NOMO-1 treated with DMSO at 0.1 percent for 48 hours (cell line): ENCODE results near the gene RAD51B.

Experiments used
- DNase-seq: peaks from one replicate; lab custom pipeline; 2025; ENCODE audit not compliant: unreplicated experiment; lab: John Stamatoyannopoulos, UW

Gene RAD51B

DNA sequence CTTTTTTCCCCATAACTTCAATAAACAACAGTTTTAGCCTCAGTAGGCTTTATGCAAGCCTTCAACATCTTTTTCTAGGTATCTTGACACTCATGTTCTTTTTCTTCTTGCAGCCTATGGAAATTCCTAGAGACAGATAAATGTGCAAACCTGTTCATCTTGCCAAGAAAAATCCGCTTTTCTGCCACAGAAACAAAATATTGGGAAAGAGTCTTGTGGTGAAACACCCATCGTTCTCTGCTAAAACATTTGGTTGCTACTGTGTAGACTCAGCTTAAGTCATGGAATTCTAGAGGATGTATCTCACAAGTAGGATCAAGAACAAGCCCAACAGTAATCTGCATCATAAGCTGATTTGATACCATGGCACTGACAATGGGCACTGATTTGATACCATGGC lies 677.4 kb downstream of the RAD51B start:
- DNase-seq, result no peak

DNA sequence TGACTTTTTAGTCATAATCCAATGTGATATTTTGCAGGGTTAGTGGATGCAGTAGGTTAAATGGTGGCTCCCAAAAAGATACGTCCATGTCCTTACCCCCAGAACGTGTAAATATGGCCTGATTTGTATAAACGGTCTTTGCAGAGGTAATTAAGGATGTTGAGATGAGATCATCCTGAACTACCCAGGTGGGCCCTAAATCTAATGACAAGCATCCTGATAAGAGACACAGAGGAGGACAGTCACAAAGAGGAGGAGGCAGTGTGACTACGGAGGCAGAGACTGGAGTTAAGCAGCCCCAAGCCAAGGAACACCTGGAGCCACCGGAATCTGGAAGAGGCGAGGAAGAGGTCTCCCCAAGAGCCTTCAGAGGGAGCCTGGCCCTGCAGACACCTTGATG lies 679.9 kb downstream of the RAD51B start:
- no peak for DNase-seq

DNA sequence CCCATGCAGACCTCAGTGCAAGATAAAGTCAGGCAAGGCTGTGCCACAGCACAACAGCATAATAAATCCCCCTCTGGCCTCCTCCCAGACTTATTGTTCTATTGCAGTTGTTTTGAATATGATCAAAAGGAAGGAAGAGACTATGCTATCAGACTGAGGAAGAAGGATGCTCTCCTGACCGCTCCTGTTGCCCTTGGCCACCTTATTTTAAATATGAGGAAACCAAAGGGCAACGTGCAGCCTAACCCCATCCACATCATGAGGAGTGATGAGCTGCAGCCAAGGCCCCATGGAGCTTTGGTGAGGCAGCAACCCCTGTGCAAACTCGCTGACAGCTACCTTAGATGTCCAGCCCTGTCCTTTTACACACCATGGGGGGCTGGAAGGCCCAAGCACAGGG lies 681.6 kb downstream of the RAD51B start:
- DNase-seq, result no peak

DNA sequence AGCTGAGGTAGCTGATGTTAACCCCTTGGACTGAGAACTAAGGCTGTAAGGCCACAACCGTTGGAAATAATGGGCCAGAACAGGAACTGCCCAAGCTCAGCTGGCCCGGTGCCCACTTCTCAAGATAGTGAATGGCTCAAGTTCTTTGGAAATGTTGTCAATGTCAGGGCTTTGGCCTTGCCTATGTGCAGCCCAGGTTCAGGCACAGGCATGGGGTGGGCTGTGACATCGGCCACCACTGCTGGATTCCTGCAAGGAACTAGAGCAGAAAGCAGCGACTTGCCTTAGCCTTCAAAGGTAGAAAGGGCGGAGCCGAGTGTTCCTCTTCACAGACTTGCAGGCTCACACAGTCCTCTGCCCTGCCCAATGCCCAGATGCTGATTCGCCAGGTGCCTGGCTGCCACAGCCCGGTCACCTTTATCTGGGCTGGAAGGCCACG lies 682.1 kb downstream of the RAD51B start:
- no peak for DNase-seq

DNA sequence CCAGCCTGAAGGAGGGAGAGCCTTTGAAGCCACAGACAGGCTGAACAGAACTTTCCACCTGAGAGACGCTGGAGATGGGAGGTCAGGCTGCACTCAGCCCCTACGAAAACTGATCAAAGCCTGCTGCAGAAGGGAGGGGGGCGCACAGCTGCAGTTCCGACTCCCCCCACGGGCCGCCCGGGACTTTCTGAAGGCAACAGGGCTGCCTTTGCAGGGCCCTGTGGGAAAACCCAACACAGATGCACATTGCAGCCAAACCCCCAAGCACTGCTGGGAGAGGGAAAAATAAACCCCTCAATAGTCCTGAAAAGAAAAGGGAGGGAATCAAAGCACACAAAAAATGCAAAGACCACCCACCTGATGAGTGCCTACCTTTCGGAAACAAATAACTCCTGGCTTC lies 682.7 kb downstream of the RAD51B start:
- DNase-seq, result no peak

DNA sequence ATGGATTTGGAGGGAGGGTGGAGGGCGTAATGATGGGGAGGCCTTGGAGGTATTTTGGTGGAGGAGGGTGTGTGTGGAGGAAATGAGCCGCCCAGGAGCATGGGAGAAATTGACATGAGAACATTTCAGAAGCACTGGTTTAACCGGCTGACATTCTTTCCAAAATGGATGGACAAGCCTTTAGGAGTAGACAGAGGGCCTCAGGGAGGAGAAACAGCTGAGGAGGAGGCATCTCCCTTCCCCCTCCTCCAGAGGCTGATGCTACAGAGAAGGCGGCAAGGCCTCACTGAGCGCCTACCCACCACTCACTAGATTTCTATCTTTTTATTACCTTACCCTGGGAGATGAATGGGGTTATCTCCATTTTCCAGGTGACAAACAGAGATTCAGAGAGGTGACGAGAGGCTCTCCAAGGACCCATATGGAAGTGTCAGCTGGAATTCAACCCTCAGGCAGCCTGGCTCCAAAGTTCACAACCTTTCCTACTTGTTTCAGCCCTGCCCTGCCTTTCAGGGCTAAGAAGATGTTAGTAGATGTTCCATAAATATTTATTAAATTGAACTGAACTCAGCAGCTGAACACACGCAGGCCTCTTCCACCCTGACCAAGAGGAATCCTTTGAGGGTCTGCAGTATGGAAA lies 683.7 kb downstream of the RAD51B start:
- DNase-seq, result no peak

DNA sequence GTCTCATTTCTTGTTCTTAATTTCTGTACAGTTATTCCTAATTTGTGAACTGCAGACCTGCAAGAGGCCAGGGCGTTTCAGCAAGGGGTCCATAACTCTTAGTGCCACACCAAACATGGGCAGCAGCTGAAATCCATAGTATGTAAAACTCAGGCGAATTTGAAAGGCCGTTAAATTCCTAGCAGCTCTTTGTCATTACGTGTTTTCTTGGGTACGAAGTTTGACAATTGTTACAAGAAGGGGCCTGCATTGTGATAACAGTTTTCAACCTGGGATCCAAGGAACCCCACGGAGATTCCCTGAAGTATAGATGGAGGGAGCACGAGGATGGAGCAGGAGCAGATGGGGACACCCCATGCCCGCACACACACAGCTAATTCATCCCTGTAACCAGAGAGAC lies 685.3 kb downstream of the RAD51B start:
- no peak for DNase-seq

DNA sequence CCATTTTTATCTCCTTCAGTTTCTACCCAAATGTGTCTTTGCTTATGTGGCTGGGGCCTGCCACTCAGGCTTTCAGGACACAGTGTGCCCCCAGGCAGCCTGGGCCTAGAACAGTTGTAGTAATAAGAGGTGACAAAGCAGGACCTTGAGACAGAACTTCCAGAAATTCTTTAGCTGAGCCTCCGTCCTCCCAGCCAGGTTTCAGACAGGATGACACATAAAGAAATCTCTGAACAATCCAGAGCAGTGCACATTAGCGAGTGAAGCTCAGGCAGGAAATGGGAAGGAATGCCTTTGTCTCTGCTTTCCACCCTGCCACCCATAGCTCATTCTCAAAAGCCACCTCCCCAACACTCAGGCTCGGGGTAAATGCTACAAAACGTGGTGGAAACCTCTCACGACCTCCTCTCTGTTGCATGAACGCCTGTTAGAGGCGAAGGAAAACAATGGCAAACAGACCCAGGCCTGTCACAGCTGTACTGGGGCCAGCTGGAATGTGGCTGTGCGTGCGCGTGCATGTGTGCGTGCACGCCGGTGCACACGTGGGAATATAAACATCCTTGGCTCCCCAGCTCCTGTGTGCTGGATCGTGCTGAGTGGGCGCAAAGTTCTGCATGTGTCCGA lies 686.6 kb downstream of the RAD51B start:
- no peak for DNase-seq

DNA sequence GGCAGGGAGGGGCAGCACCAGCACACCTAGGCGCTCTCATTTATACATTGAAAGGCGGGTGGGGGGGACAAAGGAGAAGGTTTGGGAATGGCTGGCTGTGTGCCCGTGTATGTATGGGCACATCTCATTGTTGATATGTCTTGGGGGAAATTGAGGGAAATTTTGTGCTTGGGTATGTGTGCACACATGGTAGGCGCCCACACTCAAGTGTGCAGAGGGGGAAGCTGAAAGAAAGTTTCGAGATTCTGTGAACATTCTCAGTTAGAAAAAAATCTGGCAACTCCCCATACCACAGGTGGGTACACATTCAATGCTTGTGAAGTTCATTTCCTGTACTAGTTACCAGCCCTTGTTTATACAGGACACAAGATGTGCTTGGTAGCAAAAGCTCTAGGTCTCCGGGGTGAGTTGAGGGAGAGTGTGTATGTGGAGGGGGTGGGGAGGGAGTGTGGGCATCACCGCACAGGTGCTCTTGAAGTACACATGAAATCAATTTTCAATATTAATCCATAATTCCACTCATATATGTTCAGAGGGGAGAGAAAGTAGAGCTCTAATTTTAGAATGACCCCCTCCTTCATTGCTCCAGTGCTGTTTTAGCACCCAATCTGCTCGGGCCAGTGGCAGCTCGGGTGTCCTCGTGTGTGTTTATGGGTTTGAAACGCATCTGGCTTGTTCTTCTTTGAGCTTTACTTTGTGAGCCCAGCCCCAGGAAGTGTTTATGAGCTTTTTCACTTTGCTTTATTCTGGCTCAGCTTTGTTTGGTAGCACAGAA lies 687.3 kb downstream of the RAD51B start:
- DNase-seq, result no peak

DNA sequence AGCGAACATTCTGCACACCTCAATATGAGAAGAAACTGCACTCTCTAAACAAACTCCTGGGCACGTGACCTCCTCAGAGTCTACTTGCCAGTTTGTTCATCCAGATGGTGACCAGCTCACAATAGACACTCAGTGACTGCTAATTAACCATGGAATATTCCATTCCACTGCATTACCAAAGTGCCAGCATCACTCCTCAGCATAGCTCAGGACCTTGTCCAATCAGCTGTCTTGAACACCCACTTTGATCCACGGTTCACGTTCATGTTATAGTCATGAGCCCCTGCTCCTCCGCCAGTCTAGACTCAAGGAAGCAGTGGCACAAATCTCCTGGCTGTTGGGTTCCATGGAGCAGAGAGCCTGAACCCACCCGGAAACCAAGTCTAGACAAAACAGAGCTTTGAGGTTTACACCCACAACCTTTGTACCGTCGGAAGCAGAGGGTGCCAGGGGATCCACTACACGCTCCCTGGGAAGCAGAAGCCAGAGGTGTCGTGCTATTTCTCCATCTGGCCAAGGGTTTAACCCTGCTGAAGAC lies 688.0 kb downstream of the RAD51B start:
- no peak for DNase-seq

DNA sequence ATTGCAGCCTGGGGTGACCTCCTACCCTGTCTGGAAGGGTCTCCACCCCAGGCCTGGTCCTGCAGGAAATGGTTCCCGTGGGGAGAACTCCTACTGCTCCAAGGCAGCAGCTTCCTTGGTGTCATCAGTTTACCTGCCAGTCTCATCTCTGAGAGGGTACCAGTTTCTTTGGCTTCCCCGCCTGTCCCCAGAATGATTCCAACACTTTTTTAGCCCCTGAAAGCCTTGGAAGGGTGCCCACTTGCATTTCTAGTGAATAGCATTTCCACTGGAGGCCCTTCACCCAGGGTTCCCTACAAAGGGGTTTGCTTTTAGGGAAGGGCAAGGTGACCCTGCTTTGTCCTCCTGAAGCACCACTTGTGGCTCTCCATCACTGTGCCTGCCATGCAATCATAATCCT lies 689.0 kb downstream of the RAD51B start:
- no peak for DNase-seq

DNA sequence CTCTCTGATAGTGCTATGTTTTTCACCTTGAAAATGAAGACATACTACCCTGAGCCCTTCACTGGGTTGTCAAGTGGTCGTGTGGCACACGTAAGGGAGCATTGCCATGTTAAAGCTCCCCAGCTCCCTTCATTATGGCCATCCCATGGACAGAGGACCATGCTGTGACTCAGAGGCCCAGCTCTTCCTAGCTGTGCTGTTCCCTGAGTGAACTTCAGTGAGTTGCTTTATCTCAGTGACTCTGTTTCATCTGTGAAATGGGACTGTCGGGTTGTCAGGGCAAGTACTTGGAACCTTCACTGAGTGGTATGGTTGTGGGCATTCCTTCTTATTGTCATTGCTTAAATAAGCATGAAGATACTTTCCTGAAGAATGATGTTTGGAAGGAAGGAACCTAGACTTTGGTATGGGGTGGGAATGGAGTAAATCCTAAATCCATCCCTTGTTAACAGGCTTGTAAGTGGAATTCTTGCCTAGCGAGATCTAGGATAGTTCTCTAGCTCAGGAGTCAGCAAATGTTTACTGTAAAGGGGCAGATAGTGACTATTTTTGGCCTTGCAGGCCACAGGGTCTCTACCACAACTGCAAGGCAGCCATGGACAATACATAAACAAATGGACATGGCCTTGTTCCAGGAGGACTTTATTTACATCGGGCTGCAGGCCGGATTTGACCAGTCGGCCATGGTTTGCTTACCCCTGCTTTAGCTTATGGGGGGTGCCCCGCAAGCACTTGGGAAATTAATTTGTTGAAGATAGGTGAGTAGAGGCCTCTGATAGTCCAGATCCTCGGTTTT lies 689.8 kb downstream of the RAD51B start:
- no peak for DNase-seq

DNA sequence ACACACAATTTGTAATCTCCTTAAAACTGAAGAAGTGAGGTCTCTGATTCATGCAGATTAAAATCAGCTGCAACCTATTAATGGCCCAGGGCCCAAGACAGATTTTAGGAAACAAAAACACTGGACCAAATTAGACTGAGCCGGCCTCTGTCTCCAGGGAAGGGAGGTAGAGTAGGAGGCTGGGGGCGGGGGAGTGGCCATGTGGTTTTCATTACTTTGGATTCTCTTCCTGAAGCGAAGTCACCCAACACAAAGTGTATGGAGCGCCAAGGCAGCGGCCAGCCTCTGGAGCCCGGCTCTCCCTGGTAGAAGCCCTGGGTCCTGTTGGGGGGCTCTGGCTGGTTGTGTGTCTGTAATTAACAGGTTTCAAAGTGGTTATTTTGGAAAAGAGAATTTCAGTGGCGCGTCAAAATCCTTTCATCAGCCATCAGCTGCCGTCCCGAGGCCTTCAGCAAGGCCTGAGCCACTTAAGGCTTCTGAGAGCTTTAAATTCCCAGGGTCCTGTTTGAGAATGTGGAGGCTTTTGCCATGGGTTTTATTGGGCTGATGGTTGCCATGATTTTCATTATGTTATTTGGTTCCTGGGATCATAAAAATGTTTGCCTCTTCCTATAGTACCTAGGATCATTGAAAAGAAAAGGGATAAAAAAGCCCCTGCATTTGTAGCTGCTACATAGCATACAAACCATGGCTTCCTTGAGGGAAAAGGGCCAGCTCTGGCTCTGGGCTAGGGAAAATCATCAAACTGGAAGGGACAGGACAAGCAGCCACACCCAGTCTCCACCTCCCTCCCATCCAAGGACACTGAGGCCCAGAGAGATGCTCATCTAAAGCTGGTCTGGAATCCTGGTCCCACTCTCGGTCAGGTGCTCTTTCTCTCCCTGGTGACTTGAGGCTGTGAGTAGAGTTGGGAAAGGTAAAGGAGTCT lies 690.9 kb downstream of the RAD51B start:
- no peak for DNase-seq

DNA sequence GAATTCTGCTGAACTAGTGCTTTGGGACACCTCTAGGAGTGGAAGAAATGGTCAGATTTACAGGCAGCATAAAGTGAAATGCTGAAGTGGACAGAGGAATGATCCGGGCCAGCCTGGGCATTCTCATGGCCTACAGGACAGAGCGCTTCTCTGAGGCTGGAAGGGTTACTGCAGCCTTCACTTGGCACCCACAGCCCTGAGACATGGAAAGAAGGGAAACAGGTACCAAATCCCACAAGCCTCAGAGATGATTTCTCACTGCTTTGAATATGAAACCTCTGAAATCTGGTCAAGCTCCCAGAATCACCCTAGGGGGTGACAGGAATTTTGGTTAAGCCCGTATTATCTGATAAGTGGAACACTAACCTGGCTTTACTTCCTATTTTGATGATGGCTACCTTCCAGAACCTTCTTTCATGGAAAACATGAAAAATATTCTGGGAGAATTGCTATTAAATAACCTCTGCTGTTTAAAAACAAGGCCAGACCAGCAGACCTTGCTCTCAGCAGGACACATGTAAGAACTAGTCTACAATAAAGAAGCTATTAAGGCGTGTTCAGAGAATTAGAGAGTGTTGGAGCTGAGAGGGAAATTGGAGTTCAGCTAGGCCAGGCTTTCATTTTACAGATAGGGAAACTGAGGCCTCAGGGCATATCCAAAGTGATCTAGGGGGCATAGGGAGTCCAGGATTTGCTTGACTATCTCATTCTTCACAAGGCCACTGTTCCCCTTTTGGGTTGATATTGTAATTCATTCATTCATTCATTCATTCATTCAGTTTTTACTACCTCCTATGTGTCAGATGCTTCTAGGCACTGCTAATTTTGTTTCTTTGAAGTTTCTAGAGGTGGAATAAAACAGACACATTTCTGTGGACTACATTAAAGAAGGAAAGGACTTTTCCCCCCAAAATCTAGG lies 691.8 kb downstream of the RAD51B start:
- no peak for DNase-seq

DNA sequence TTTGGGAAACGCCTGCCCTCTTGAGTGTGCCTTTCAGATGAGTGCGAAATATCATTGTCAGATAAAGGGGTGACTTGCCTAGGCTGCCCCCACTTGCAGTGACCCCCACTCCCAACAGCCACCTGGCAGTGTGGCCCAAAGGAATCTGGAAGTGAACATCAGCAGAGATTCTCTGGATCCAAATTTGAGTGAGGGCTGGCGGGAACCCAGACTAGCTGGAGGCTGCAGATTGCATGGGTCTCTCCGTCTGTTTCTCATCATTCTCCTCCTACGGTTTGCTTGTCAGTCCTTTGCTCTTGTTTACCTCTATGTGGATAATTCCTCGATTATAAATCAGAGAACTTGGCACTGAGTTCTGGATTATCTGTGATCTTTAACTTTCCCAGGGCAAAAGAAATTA lies 692.5 kb downstream of the RAD51B start:
- DNase-seq, result no peak

DNA sequence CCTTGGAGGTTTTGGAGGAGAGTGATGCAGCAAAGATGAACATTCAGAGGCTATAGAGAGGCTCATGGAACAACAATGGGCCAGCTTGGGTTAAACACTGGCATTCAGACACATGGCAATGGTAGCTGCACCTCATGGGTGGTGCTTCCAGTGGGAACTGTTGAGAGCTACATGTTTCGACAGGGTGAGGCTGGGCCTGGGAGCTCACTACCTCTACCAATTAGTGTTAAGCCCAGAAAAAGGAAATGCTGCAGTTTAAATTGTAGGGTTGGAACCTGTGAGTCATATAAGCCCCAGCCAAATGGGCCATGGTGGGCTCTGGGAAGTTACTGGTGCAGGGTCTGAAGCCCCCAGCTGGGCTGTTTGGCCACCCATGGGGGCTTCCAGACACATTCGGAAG lies 693.6 kb downstream of the RAD51B start:
- DNase-seq, result peak; percentile 3

DNA sequence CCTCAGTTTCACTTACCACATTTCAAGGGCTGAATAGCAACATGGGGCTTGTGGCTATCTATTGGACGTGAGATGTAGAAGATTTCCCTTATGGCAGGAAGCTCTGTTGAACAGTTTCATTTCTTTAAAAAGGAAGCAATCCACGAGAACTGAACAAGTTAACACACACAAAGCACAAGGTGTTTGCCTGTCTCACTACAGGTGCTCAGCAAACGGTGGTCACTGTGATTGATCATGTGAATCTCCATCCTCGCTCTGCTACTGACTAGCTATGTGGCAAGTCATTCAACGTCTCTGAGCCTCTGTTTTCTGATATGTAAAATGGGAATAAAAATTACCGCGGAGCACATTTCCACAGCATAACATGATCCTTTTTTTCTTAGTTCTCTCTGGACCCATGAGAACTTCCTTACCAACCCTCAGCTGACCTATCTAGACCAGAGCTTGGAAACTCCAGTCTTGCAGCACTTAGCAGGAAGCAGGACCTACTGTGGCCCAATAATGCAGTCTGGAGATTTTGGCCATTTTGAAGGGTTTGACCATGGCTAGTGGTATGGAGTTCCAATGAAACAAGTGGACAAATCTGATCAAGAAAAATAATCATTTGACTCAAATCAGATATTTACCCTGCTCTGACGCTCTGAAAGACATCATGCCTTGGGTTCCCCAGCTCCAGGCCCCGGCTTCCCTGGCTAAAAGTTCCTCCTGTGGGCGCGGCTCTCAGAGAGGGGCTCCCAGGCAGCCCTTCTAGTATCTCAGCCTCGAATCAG lies 694.4 kb downstream of the RAD51B start:
- DNase-seq, result no peak

DNA sequence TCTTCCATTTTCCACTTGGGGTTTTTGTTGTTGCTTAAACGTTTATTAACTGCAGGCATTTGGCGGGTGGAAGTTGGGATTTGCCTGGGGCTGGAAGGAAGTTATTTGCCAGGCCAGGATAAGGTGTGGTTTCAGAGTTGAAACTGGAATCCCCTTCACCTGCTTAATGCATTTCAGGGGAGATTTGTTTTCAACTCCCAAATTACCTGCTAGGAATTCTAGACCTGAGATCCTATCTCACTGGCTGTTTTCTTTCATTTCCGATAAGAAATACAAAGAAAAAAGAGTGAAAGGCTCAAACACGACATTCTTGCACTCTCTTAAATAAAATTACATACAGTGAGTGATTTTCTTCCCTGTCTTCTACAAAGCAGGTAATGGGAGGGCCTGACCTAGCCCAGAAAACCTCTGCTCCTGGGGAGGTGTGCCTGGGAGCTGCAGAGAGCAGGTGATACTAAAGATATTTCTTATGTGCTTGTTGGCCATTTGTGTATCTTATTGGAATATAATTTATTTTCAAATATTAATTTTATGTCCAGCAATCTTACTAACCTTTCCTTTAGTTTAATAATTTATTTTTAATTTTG lies 695.1 kb downstream of the RAD51B start:
- DNase-seq, result no peak
